Stomach (tissue), 4 donors: ENCODE results near the gene MAVS.

Source experiments
- CTCF ChIP-seq, 7 experiments: fragments of 450-650 bp in 4 of 7; fragments of 200-600 bp in 3 of 7; sonication (generic) in 3 of 7; IDR thresholded peaks; one replicate each; pipeline ENCODE4 v1.5.1; 2016 to 2019; ENCODE audit warnings: antibody characterized with exemption in 7 of 7, control low read depth in 2 of 7, mild to moderate bottlenecking in 1 of 7
- EP300 ChIP-seq: sonication (generic); formaldehyde crosslinking; IDR thresholded peaks from one replicate; pipeline ENCODE4 v1.6.1; 2017; ENCODE audit warnings: antibody characterized with exemption
- POLR2A ChIP-seq, 4 donors: fragments of 450-650 bp; IDR thresholded peaks; one replicate each; pipeline ENCODE4 v1.6.1; 2016; ENCODE audit warnings: antibody characterized with exemption in 4 of 4, control low read depth in 2 of 4, mild to moderate bottlenecking in 1 of 4, moderate library complexity in 1 of 4

GRCh38 chr20:3843490-3843889, 3.1 kb upstream of the MAVS start:
- TF ChIP-seq POLR2A (IDR thresholded peaks at IDR 0.05) (no peak), CTCF (IDR thresholded peaks at IDR 0.05) (no peak), EP300 (no peak)
